Muscle of arm (tissue), 12 donors: ENCODE results near the gene TKT. TPM values are rescaled to one million over a fixed set of nuclear protein-coding genes. Genes with fewer than 3 reads are reported as not detected.

ENCODE experiments used
- DNase-seq: peaks from one replicate; pipeline ENCODE4 v3.0.0-alpha.2; 2013
- polyA plus RNA-seq, 12 donors: library from polyadenylated mRNA; unstranded; fragments of 120-200 nt; gene quantifications; one replicate each; pipeline ENCODE4 v1.2.1, GENCODE V29; 2013; ENCODE audit not compliant: insufficient read length in 12 of 12

Gene TKT
- polyA plus RNA-seq, 12 donors = 24.9 to 75.6 (median 28.2) TPM; not detected in 1

- no peak for DNase-seq
Observed at GRCh38 chr3:53182764-53183355, 73.0 kb downstream of the TKT start.

DNA sequence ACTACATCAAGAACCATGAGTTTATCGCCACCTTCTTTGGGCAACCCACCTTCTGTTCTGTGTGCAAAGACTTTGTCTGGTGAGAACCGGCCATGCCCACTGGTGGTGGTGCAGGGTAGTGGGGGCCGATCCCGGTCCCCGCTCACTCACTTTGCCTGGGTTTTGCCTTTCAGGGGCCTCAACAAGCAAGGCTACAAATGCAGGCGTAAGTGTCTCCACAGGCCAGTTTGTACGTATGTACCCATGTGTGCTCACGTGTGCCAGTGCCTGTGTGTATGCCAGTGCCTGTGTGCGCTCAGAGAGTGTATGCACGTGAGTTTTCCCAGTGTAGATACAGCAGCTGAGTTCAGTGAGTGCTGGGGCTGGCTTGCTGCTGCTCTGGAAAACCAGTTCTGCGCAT is 74.3 kb downstream of the TKT start:
- no peak for DNase-seq

GRCh38 chr3:53181024-53181371 is 74.8 kb downstream of the TKT start:
- DNase-seq = no peak

GRCh38 chr3:53180305-53181023 is 75.4 kb downstream of the TKT start:
- DNase-seq = no peak

DNA sequence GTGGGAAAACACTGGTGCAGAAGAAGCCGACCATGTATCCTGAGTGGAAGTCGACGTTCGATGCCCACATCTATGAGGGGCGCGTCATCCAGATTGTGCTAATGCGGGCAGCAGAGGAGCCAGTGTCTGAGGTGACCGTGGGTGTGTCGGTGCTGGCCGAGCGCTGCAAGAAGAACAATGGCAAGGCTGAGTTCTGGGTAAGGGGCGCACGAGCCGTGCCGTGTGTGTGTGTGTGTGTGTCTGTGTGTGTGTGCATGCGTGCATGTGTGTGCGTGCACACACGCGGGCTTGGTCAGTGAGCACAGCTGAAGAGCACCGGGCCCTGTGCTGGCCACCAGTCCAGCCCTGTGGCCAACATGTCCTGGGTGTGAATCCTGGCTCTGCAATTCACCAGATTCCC is 76.2 kb downstream of the TKT start:
- no peak for DNase-seq

DNA sequence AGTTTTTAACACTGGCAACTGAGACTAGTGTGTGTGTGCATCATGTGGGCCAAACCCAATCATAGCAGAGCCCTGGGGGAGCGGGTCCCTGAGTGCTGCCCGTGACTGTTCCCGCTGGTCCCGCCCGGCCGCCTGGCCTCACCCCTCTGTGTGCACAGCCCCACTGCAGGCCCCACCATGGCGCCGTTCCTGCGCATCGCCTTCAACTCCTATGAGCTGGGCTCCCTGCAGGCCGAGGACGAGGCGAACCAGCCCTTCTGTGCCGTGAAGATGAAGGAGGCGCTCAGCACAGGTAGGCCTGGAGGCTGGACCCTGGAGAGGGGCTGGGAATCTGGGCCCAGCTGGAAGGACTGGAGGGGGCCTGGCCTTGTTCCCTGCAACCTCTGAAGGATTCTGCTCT is 77.6 kb downstream of the TKT start:
- DNase-seq = no peak

GRCh38 chr3:53175613-53176540 is 79.9 kb downstream of the TKT start:
- DNase-seq = no peak

Other genes starting within 250 kb of the TKT start
- gene SFMBT1, start 209.9 kb downstream of the TKT start, polyA plus RNA-seq = 10 to 100 TPM in 1 of 12 donors, 1 to 10 TPM in 10, not detected in 1; 6.2 to 37.5 (median 7.5) TPM
- 10 to 100 TPM in 11 of 12 donors, not detected in 1; 11.2 to 18.1 (median 13.5) TPM for gene RFT1, start 125.6 kb downstream of the TKT start, polyA plus RNA-seq
- gene PRKCD, start 94.8 kb downstream of the TKT start, polyA plus RNA-seq = 10 to 100 TPM in 2 of 12 donors, 1 to 10 TPM in 9, not detected in 1; 5.4 to 16.9 (median 6.8) TPM
- 100 to 1,000 TPM in 1 of 12 donors, 10 to 100 TPM in 11; 18.1 to 324 (median 22.3) TPM for gene DCP1A, start 91.5 kb upstream of the TKT start, polyA plus RNA-seq
- gene CACNA1D, start 238.6 kb upstream of the TKT start, polyA plus RNA-seq = 10 to 100 TPM in 1 of 12 donors, 1 to 10 TPM in 10, not detected in 1; 1.5 to 18.8 (median 2.2) TPM